ENCODE data around the gene TTC23. TPM values are rescaled to one million over a fixed set of nuclear protein-coding genes. Genes with fewer than 3 reads are reported as not detected.

Gene TTC23
- total and polyA plus RNA-seq, 9 of the 15 experiments (the other 6 are each of a cell fraction or from before 2014, with no cell fraction given) = 0.41 to 4.5 (median 2.5) TPM

- TF ChIP-seq E2F8 (IDR thresholded peaks at IDR 0.05; ENCODE audit: low read depth, partially characterized antibody) (no peak), USF1 (CRISPR knock-in tag; IDR thresholded peaks at IDR 0.05) (no peak), PTRF (tag; IDR thresholded peaks at IDR 0.05) (no peak), HDAC1 (IDR thresholded peaks at IDR 0.05) (no peak)
Measured at GRCh38 chr15:99096894-99097426, 152.4 kb downstream of the TTC23 start (continued).

GRCh38 chr15:99096173-99096893 is 153.0 kb downstream of the TTC23 start:
- BruUV-seq (replicated peaks) = no TSS peak
- Histone ChIP-seq H3K4me1 (replicated peaks in 1 of 2; ENCODE audit: control insufficient read depth in 2 of 2, insufficient read depth in 2 of 2, low read length in 2 of 2) (peaks cover 0 to 5% of the 10 kb centered on the region in 2 experiments; a peak in 1 of 5 replicates), H3K27ac (ENCODE audit: extremely low read depth, low read depth, low read length) (no peak overlapping the region), H3K4me2 (ENCODE audit: insufficient read depth, low read length) (no peak overlapping the region), H3K9me1 (ENCODE audit: control insufficient read depth, insufficient read depth, low read length) (no peaks in the 10 kb centered on the region), H4K20me1 (replicated peaks; ENCODE audit: control insufficient read depth, insufficient read depth, low read length) (no peaks in the 10 kb centered on the region), H3K79me2 (ENCODE audit: control insufficient read depth, insufficient read depth, low read length) (no peaks in the 10 kb centered on the region), H3K36me3 (ENCODE audit: control insufficient read depth, insufficient read depth, low read length) (no peaks in the 10 kb centered on the region), H2AFZ (ENCODE audit: low read depth, low read length) (no peak overlapping the region), H3K9me3 (replicated peaks; ENCODE audit: control insufficient read depth, insufficient read depth, low read depth, low read length) (no peaks in the 10 kb centered on the region), H3K27me3 (ENCODE audit: control insufficient read depth in 2 of 2, insufficient read depth in 2 of 2, low read length in 2 of 2) (peaks cover 19 to 64% of the 10 kb centered on the region in 2 experiments; a peak in 4 of 5 replicates), H3K9ac (ENCODE audit: insufficient read depth in 1 of 2, low read depth in 2 of 2, low read length in 2 of 2) (no peak overlapping the region), H3K4me3 (no peak overlapping the region)
- intact Hi-C loops (cut with micrococcal nuclease) = no loop called here
- in situ Hi-C loops (cut with MboI) = no loop called here
- DNase-seq (ENCODE audit: extremely low read depth in 1 of 4, low spot score in 3 of 4) (no peak), FAIRE-seq (no peak), ATAC-seq (no peak)
- WGBS (ENCODE audit: insufficient coverage, low coverage, missing lambda C conversion rate) = 0% methylated on average over 11 of the region's 11 CpGs
- CTCF ChIA-PET (ENCODE audit: low intra/inter-chr PET ratio) = no interaction called here
- POLR2A ChIA-PET = interaction anchor here (0.5 to 0.7 kb wide), 2 partner anchors 10 to 1242 kb away, joined by 3 read pairs; no protein-coding TSS in a partner anchor
- TF ChIP-seq SNAPC5 (CRISPR knock-in tag; IDR thresholded peaks at IDR 0.05) (no peak), SMAD3 (CRISPR knock-in tag; conservative IDR thresholded peaks at IDR 0.05) (no peak), FOXA3 (CRISPR knock-in tag; conservative IDR thresholded peaks at IDR 0.05 in 1 of 2, IDR thresholded peaks at IDR 0.05 in 1 of 2) (no peak), ETS2 (tag; IDR thresholded peaks at IDR 0.05; ENCODE audit: borderline replicate concordance, poor library complexity, severe bottlenecking) (no peak), TRIM25 (IDR thresholded peaks at IDR 0.05; ENCODE audit: borderline replicate concordance) (no peak), EHMT2 (IDR thresholded peaks at IDR 0.05) (no peak), SP2 (IDR thresholded peaks at IDR 0.05; ENCODE audit: extremely low read depth, low read depth, low read length, poor library complexity, severe bottlenecking) (no peak), FOXJ2 (tag; IDR thresholded peaks at IDR 0.05) (no peak), RBM34 (IDR thresholded peaks at IDR 0.05; ENCODE audit: borderline replicate concordance, insufficient read depth, low read length) (no peak), HNRNPLL (IDR thresholded peaks at IDR 0.05; ENCODE audit: low read depth, low read length, poor library complexity, severe bottlenecking) (no peak)

Measured in K562 (cell line).